LNCAP (cell line): ENCODE data around the gene GPNMB.

ENCODE experiments used
- TF ChIP-seq, protein P1 (sequence below): fragments of 450-650 bp; IDR thresholded peaks from 2 replicates; pipeline ENCODE4 v1.5.1; 2017; ENCODE audit warnings: mild to moderate bottlenecking

The GPNMB gene

DNA sequence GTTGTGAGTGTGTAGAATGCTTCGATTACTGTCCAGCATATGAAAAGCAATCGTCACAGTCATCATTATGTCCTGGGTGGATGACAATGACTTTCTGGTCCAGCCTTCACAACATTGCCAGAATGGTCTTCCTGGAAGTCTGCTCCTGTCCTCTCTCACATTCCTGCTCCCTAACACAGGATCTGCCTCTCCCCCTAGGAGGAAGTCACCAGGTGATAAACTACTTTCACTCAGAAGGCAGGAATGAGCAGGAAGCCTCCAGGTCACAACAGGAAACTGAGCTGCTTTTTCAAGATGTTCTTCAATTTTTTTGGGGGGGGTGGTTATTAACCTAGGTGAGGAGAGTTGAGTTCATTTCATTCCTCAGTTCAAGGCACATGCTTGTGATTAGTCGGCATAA lies 13.6 kb upstream of the GPNMB start:
- TF ChIP-seq, protein P1, sequence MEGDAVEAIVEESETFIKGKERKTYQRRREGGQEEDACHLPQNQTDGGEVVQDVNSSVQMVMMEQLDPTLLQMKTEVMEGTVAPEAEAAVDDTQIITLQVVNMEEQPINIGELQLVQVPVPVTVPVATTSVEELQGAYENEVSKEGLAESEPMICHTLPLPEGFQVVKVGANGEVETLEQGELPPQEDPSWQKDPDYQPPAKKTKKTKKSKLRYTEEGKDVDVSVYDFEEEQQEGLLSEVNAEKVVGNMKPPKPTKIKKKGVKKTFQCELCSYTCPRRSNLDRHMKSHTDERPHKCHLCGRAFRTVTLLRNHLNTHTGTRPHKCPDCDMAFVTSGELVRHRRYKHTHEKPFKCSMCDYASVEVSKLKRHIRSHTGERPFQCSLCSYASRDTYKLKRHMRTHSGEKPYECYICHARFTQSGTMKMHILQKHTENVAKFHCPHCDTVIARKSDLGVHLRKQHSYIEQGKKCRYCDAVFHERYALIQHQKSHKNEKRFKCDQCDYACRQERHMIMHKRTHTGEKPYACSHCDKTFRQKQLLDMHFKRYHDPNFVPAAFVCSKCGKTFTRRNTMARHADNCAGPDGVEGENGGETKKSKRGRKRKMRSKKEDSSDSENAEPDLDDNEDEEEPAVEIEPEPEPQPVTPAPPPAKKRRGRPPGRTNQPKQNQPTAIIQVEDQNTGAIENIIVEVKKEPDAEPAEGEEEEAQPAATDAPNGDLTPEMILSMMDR = no peak

DNA sequence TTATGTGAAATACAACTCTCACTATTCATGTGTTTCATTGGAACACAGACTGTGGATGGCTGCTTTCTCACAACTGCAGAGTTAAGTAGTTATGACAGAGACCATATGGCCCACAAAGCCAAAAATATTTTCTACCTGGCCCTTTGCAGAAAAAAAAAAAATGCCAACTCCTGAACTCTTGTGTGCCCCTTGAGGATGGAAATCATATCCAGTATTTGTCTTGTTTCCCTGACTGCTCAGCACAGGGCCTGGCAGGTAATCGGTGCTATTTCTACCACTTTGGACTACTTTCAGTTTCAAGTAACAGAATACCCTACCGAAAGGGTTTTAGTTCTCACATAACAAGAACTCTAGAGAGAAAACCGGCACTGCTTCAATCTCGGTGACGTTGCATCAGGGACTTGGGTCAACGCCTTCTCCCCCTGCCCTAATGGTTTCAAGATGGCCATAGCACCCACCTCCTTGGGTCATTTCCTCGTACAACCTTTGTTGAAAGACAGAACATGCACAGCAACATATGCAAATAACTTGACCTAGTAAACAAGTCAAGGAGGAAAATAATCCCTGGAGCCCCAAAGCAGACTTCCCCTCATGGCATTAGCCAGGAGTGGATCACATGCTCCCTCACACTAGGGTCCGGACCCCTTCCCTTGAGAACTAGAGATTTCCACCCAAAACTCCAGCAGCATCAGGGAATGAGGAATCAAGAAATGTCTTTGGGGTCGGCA lies 11.8 kb upstream of the GPNMB start:
- TF ChIP-seq, protein P1 = no peak

DNA sequence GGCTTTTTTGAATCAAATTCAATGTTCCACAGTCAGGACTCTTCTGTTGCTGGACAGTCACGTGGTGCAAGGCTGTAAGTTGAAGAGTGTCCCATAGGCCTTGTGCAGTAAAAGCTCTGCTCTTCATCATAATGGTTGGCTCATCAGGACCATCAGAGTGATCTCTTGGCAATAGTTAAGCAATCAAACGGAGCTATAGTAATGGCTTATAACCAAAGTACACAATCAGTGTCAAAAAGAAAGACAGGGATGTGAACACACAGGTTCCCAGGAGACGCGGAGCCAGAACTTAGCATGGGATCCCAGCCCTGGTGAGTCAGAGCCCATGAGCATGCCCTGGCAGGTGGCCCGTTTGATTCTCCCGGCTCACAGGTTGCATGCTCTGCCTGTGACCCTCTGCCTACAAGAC lies 10.8 kb upstream of the GPNMB start:
- TF ChIP-seq, protein P1 = no peak

DNA sequence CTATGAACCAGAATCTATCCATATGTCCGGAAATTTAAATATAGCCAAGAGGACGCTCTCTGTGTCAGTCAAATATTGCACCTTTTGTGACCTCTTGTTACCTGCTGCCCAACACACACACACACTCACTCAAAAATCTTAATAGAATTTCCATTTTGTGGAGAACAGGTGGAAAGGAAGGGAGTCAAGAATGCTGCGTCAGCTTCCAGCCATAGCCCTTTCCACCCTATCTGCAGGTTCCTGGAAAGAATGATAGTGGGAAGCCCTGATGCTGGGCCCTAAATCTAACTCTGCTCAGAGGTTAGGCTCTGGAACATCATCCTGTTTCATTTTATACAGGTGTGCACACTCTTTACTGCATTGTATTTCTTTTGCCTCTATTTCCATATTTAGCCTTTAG lies 9.6 kb upstream of the GPNMB start:
- TF ChIP-seq, protein P1 = no peak

DNA sequence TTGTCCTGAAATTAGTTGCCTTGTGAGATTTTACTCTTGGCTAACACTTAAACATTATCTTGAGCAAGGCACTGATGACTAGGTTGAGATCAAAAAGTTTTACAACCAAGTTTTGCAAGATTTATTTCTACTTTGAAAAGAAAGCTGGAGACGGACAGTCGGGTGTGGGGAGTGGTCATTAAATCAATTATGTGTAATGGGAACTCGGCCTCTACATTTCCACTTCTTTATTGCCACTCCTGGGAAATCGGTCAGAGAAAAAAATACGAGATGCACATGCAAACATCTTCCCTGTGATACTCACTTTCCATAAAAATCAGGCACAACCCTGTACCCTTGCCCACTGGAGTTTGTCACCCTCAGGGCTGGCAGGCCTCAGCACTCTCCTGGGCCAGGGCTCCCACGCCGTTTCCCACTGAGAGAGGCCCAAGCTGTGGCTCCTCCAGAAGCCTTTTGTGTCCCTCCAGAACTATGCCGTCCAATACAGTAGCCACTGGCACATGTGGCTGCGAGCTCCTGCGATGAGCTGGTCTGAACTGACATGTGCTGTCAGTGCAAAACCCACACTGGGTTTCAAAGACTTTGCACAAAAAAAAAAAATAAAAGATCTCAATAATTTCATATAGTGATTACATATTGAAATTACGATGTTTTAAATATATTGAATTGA lies 7.5 kb upstream of the GPNMB start:
- TF ChIP-seq, protein P1 = no peak

DNA sequence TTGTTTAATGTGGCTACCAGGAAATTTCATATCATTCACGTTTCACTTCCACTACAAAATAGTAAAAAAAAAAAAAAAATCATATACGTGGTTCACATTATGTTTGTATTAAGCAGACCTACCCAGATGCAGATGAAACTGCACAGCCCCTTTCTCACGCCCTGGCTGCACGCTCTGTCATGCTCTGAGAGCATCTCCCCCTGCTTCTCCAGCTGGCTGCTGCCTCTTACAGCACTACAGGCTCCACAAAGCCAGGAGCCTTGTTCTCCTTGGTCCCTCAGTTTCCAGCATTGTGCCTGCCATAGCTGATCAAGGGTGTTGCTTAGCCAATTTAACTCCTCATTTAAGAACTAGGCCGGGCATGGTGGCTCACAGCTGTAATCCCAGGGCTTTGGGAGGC lies 6.9 kb upstream of the GPNMB start:
- TF ChIP-seq, protein P1 = no peak

DNA sequence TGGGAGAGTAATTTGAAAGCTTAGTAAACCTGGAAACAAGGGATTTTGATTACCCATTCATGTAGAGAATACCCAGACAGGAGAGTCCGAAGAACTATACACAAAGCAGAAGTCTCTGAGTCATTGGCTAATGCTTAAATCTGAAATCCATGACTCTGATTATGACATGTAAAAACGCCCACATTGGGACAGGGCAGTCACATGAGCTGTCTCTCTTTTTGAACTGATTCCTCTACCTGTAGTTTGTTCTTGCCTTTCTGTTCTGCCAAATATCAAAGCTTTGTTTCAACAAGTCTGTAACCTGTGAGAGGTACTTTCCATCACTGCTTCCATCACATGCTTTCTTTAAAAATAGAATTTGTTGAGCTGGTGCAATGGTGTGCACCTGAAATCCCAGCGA lies 4.3 kb upstream of the GPNMB start:
- TF ChIP-seq, protein P1 = no peak
